Coronary artery (tissue), 2 donors: Measurements from ENCODE around the gene CGB8.
A peak's percentile ranks its signal among the peaks of the same experiment; 100 is the strongest.
"Not testable (repeated sequence)": the region's sequence is repeated elsewhere in the genome, so short reads cannot be mapped to it uniquely, and the experiment has no call there.

Experiments used
- DNase-seq: peaks from one replicate; pipeline ENCODE4 v3.0.0-alpha.2; 2017; ENCODE audit warnings: low spot score
- H3K27ac ChIP-seq, 2 donors: fragments of 200-600 bp; sonication (generic); one replicate each; pipeline ENCODE4 v1.5.1; 2016 to 2019
- H3K4me3 ChIP-seq: fragments of 200-600 bp; sonication (generic); 2 replicates; pipeline ENCODE4 v1.5.1; 2016; ENCODE audit warnings: mild to moderate bottlenecking, moderate library complexity
- CTCF ChIP-seq: fragments of 200-600 bp; sonication (generic); IDR thresholded peaks from one replicate; pipeline ENCODE4 v1.5.1; 2019; ENCODE audit warnings: antibody characterized with exemption

CGB8 gene

GRCh38 chr19:49064029-49064629 lies 15.2 kb upstream of the CGB8 start:
- H3K4me3 ChIP-seq: no peak overlapping the region
- no peak overlapping the region for H3K27ac ChIP-seq
- no peak for DNase-seq
- TF ChIP-seq CTCF: no peak

- Histone ChIP-seq H3K27ac (no peak overlapping the region), H3K4me3 (no peak overlapping the region)
- no peak for DNase-seq
- no peak for TF ChIP-seq CTCF
Observed at GRCh38 chr19:49061445-49061844, 12.5 kb upstream of the CGB8 start.

GRCh38 chr19:49061000-49061399 lies 12.1 kb upstream of the CGB8 start:
- Histone ChIP-seq H3K4me3 (no peak overlapping the region), H3K27ac (no peak overlapping the region)
- DNase-seq: no peak
- TF ChIP-seq CTCF: no peak

GRCh38 chr19:49059053-49059452 lies 10.1 kb upstream of the CGB8 start:
- DNase-seq: no peak
- no peak for TF ChIP-seq CTCF
- no peak overlapping the region for H3K27ac ChIP-seq
- no peak overlapping the region for H3K4me3 ChIP-seq

GRCh38 chr19:49058562-49058961 lies 9.7 kb upstream of the CGB8 start:
- no peak overlapping the region for H3K4me3 ChIP-seq
- no peak for DNase-seq
- no peak for TF ChIP-seq CTCF
- H3K27ac ChIP-seq: no peak overlapping the region

GRCh38 chr19:49057636-49058234 lies 8.8 kb upstream of the CGB8 start, which contains the start of gene CGB7:
CGB7 (minus strand) TSS chr19:49057749; CDS start chr19:49055375, 2,374 bp downstream.
- no peak for TF ChIP-seq CTCF
- H3K4me3 ChIP-seq: peak within 1 kb of the TSS; percentile 83
- DNase-seq: no peak
- no peak within 1 kb of the TSS for H3K27ac ChIP-seq

- H3K4me3 ChIP-seq: peak overlapping the region; percentile 83
- not testable (repeated sequence) for DNase-seq, H3K27ac ChIP-seq
Observed at GRCh38 chr19:49056902-49057596, 8.1 kb upstream of the CGB8 start.
